C1 segment of cervical spinal cord (tissue), 14 donors: ENCODE data around the gene ITGB6.

Experiments
- DNase-seq, 14 donors: peaks; one replicate each; lab custom pipeline; 2025; lab: John Stamatoyannopoulos, UW

ITGB6 gene

GRCh38 chr2:160087854-160088745, 112.0 kb downstream of the ITGB6 start:
- DNase-seq, result no peak

- no peak for DNase-seq
Measured at GRCh38 chr2:160085662-160086061, 114.4 kb downstream of the ITGB6 start.

GRCh38 chr2:160077912-160078810, 121.9 kb downstream of the ITGB6 start:
- DNase-seq, result no peak

DNA sequence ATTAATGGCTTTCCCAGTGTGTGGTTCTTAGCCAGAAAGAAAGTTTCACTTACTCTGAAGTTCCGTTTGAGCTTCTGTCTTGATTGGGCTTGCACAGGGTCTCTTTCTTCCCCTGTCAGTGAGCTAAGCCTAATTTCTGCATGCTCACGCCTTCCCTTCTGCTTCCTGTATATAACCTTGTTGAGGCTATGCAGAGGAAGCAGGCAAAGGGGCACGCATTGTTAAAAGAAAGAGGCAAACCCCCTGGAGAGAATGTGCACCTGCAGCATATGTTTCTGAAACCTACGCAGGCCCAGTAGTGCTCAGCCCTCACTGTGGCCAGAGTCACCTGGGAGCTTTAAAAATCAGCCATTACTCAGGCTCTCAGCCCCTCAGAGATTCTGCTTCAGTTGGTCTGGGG, 123.2 kb downstream of the ITGB6 start:
- no peak for DNase-seq

GRCh38 chr2:160076241-160076640, 123.8 kb downstream of the ITGB6 start:
- DNase-seq, result no peak

GRCh38 chr2:160075171-160075570, 124.9 kb downstream of the ITGB6 start:
- no peak for DNase-seq

DNA sequence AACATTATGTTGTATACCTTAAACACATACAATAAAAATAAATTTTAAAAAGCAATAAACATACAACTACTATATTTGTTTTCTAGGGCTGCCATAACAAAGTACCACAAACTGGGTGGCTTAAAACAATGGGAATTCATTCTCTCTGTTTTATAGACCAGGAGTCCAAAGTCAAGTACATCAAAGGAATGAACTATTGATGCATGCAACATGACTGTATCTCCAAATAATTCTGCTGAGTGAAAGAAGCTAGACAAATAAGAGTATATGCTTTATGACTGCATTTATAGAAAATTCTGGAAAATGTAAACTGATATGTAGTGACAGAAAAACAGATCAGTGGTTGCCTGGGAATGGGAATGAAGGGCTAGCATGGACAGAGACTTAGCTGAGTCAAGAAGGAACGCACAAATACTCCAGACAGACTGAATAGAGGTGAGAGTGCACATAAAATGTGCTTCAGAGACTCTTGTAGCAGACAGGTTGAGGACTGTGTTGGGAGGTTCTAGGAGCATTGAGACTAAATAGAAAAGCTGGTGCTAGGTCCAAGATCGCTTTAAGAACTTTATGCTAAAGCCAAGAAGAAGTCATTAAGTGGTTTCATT, 126.7 kb downstream of the ITGB6 start:
- no peak for DNase-seq

- DNase-seq, result no peak
Measured at GRCh38 chr2:160068906-160069305, 131.2 kb downstream of the ITGB6 start.

DNA sequence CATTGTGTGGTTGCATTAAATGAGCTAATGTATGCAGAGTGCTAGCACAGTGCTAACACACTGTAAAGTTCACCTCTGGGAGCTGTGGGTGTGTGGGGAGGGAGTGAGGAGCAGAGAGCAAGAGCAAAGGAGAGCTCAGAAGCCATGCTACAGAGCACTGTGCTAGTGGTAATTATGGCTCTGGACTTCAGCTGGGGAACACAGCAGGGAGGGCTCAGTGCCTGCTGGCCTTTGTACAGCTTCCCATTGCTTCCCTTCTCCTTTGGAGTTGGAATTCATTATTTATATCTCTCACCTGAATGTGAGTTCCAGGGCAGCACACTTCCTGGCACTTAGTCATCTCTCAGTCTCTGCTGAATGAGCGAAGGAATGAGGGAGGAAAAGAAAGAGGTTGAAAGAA, 135.2 kb downstream of the ITGB6 start:
- peak in 1 of 14 donors; percentile 76 for DNase-seq

GRCh38 chr2:160063879-160064612, 136.0 kb downstream of the ITGB6 start:
- peak in 1 of 14 donors; percentile 89 for DNase-seq

- peak in 2 of 14 donors; percentile 13 to 52 for DNase-seq
Measured at GRCh38 chr2:160063271-160063670, 136.8 kb downstream of the ITGB6 start.

- peak in 4 of 14 donors; percentile 26 to 63 (median 36) for DNase-seq
Measured at GRCh38 chr2:160062292-160063005, 137.6 kb downstream of the ITGB6 start, which contains the start of gene PLA2R1. Gene PLA2R1 (minus strand): TSS chr2:160062615. CDS start chr2:160062403, 212 bp downstream.

GRCh38 chr2:160061944-160062291, 138.2 kb downstream of the ITGB6 start:
- peak in 2 of 14 donors; percentile 22 to 35 for DNase-seq

DNA sequence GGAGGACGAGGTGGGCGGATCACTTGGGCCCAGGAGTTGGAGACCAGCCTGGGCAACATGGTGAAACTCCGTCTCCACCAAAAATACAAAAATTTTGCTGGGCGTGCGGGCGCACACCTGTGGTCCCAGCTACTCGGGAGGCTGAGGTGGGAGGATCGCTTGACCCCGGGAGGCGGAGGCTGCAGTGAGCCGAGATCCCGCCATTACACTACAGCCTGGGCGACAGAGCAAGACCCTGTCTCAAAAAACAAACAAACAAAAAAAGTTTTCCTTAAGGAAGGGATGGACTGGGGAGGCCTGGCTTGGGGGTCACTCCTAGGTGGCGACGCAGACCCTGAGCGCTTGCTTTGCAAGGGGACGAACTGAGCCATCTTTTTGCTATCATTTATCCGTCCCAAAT, 138.5 kb downstream of the ITGB6 start:
- no peak for DNase-seq

DNA sequence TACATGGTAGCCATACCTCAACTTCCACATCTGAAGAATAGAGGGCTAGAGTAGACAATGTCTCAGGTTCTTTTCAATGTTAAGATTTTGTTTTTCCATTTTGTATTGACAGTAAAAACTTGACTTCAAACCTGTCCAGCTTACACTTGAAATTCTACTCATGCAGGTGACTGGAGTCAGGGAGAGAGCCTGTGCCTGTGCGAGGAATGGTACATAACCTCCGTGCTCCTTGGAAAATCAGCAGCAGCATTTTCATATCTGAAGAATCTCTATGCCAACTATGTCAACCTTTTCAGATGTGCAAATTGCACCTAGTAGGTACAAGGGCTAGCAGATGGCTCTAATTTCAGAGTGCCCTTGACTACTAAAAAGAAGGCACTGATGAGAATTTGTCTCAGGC, 139.8 kb downstream of the ITGB6 start:
- no peak for DNase-seq

- no peak for DNase-seq
Measured at GRCh38 chr2:160057356-160057755, 142.7 kb downstream of the ITGB6 start.

DNA sequence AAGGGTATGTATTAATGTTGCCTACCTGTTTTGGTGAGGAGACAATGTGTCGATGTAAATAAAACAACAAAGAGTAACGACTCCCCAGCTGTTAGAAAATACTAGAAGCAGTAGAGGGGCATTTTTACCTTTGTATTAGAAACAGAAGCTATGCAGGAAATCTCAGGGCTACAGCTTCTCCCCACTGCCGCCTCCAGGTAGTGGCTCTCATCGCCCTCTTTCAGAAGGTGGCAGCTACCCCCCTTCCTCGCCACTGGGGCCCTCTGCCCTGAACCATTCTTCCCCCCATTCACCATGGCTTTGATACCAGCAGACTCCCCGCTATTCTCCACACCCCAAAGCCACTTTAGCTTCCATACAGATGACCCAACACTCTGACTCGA, 144.4 kb downstream of the ITGB6 start:
- no peak for DNase-seq

DNA sequence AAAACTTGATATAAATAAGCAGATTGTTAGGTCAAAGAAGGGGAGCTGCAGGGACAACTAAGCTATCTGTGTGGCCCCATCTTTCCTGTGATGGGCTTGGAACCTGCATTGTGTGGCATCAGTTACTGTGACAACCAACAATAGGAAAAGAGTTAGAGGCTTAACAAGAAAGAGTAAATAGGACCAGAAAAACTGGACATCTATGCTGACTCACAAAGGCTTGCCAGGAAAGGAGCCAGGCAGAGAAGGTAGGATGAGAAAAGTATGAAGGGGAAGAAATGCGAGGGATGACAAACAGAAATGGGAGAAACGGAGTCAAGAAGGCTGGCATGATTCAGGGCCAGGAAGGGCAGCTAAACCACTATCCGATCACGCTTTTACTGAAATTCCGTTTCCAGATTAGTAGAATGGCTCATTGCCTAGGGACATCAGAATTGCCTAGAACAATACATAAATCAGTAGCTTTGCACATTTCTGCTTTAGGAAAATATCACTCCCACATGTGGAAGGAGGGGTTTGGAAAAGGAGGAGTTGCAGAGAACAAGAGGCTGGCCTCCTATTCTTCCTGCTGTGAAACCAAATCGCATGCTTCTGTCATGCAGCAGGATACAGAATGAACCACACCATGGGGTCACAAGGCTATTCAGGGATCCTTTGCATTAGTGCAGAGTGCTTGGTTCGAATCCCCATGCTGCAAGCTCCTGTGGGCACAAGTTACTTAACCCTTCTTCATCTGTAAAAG, 144.9 kb downstream of the ITGB6 start:
- no peak for DNase-seq

GRCh38 chr2:160053946-160054345, 146.1 kb downstream of the ITGB6 start:
- DNase-seq, result no peak

DNA sequence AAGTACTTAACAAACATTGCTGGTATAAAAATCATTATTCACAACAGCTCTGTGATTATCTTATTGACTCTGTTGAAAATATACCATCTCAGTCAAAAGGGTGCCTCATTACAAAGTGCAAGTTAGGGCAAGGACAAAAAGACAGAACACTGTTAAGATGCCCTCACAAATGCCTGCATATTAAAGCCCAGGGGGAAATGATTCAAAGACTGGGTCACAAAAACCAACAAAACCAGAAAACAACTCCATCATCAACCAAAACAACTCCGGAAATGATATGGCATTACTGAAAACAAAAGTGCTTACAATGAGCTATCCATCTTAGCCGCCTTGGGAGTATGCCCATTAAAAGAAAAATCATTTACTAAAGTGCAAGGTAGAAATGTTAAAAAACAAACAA, 147.5 kb downstream of the ITGB6 start:
- DNase-seq, result no peak
